ENCODE measurements around the gene TPO.
A peak's percentile ranks its signal among the peaks of the same experiment; 100 is the strongest.
"Not testable (repeated sequence)": the region's sequence is repeated elsewhere in the genome, so short reads cannot be mapped to it uniquely, and the experiment has no call there.

TPO gene

DNA sequence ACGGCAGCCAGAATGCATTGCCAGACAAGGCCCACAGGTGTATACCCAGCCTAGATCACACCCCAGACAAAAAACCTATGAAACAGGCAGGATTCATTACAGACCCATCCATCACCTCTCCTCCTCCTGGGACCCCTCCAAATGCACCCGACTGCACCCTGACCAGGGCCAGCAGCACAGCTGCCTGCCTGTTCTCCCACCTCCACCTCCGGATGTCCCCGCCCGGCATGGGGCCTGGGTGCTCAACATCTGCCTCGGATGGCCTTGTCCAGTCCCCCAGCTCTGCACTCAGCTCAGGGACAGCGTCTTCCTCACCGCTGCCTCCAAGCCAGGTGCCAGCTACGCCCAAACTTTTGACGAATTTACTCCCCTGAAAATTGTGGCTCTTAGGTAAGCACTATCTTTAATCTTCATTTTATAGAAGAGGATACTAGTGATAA, 91.1 kb downstream of the TPO start:
- no peak for DNase-seq

DNA sequence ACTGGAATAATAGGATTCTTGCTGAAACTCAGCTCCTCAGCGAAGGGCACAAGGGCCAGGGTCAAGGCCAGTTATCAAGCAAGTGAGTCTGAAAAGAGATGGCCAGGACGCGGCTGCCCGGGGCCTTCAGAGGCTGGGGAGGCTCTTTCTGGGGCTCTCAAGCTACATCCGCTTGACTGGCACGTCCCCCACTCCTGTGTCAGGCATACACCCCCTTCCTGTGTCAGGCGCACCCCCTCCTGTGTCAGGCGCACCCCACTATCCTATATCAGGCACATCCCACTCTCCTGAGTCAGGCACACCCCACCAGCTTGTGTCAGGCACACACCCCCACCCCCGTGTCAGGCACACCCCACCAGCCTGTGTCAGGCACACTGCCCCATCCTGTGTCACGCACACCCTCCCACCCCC, 91.8 kb downstream of the TPO start:
- DNase-seq, result no peak

DNA sequence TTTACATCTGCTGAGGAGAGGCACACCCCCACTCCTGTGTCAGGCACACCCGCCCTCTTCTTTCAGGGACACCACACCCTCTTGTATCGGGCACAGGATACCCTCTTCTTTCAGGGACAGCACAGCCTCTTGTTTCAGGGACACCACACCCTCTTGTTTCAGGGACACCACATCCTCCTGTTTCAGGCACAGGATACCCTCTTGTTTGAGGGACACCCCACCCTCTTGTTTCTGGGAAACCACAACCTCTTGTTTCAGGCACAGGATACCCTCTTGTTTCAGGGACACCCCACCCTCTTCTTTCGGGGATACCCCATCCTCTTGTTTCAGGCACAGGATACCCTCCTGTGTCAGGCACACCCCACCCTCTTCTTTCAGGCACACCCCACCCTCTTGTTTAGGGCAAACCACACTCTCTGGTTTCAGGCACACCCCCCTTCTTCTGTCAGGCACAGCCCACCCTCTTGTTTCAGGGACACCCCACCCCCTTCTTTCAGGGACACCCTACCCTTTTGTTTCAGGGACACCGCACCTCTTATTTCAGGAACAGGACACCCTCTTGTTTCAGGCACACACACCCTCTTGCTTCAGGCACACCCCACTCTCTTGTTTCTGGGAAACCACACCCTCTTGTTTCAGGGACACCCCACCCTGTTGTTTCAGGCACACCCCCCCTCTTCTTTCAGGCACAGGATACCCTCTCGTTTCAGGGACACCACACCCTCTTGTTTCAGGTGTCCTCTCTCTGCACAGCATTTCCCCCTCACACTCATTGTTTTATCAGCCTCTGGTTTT, 96.2 kb downstream of the TPO start:
- DNase-seq, result no peak

DNA sequence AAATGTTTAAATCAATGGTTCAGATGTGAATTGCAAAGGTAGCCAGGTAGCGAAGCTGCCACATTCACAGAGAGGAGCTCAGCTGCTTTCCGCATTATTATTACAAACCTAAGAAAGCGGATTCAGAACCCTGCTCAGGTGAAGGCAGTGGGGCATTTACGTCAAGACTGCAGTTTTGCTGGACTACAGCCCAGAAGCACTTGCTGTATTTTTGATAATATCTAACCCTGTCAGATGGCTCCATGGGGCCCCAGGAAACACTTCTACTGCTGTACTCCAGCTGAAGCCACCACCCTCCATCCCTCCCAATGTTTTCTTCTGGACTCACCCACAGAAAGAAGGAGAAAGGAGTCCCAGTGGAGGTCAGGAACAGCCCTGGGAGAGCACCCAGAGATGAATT, 96.9 kb downstream of the TPO start:
- DNase-seq, result no peak

DNA sequence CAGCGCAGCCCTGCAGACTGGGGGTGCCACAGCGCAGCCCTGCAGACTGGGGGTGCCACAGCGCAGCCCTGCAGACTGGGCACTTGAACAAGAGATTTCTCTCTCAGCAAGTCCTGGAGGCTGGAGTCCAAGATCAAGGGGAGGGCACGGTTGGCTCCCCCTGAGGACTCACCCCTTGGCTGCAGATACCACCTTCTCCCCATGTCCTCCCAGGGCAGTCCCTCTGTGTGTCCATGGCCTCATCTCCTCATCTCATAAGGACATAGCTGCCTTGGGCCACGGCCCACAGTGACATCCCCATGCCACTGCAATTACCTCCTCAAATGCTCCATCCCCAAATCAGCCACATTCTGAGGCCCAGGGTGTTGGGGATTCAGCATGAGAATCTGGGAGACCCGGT, 98.2 kb downstream of the TPO start:
- no peak for DNase-seq

DNA sequence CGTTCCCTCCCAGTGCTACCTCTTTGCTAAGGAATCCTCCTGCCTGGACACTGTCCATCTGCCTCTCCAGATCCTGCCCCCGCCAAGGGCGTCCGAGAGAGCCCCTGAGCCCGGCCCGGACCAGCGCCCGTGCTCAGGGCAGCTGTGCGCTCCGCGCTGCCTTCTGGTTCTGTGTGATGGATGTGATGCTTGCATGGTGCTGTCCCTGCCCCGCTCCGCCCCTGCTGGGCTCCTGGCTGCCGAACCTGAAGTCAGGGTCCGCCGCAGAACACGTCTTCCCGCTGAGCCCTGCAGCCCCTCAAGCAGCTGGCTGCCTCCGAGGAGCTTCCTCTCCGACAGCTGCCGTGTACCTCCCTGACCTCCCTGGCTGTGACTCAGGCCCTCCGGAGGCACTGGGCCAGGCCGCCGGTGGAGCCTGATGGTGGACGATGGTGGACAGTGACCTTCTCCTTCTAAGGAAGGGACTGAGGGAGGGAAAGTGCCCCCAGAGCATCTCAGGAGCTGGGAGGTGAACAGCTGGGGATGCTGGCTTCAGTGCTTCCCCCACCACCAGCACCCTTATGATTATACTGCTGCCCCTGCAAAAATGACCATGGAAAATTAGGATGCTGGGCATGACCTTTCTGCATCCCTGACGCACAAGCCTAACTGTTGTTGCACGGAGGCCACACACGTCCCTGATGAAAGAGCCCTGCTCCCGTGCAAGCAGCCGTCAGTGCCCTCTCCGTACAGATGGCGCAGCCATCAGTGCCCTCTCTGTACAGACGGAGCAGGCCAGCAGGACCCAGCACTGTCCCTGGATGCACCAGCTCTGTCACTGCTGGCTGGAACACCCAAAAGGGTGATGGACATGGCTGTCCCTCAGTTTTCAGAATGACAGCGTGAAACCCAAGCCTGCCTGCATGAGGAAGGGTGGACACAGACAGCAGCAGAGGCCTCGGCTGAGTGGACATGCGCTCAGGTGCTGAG, 99.3 kb downstream of the TPO start:
- DNase-seq, result no peak

DNA sequence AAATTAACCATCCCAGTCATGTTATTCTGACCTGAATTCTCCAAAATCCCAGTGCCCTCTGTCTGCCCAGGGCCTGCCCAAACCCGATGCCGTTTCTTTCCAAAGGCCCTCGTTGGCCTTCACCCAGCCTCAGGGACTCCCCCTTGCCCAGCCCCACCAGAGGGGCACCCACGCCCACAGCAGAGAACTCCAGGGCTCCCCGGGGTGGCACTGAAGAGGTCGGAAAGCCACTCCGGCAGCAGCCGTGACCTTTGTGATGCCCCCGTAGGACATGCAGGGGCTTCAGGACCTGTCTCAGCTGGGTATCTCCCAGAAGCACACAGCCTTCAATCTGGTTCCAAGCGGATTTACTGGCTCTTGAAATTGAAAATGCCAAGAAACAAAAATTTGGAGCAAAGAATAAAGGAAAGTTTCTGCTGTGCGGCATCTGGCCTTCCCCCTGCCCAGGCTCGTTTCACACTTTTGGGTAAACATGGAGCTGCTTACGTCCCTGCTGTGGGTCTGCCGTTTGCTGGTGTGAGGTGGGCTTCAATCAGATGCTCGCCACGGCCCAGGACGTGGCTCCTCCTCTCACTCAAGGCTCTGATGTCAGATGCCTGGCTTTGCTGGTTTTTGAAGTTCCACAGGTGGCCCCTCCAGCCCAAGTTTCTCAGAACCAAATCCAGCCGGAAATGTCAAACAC, 101.3 kb downstream of the TPO start:
- DNase-seq, result no peak

DNA sequence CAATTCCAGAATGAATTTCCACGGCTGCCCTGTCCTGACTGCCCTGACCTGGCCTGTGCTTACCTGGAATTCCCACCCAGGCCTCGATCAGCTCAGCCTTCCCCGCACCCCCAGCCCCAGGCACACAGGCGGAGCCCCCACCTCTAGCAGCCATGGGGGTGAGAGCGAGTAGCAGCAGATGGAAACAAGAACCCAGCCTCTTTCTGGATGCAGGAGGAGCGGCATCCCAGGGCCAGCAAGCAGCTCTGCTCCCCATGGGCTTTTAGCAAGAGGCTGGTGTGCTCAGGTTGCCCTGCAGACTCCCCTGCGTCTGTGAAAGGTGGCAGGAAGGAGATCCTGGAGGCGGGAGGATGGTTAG, 101.8 kb downstream of the TPO start:
- no peak for DNase-seq

DNA sequence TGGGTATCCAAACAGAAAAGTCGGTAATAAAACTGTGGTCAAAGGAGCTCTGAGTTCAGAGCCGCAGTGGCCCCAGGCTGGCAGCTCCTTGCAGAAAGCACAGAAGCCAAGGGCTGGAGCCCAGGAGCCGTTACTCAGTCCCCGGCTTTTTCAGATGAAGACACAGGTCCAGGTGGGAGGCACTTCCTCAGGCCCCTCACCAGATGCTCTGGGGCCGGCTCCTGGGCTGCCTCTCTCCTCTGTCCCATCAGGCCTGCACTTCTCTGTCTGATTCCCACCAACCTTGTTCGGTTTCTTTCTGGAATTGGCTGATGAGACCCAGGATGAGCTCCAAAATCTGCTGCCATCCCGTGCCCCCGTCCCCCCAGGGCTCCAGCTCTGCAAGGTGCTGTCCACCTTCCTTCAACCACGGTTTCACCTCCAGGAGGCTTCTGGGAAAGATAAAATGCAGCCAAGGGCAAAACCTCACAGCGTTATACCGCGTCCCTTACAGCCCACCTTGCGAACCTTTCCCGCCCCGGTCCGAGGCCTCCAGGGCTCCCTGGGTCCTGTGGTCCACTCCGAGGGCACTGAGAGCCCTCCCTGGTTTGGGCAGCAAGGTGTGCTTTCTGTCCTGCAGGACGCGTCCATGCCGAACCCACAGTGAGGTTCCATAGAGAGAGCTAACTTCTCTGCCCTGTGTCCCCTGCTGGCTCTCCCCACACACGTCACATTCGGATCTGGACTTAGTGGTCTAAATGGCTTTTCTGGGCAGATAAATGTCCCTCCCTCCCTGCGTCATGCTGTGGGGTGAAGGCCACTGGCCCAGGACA, 102.9 kb downstream of the TPO start:
- DNase-seq, result no peak

DNA sequence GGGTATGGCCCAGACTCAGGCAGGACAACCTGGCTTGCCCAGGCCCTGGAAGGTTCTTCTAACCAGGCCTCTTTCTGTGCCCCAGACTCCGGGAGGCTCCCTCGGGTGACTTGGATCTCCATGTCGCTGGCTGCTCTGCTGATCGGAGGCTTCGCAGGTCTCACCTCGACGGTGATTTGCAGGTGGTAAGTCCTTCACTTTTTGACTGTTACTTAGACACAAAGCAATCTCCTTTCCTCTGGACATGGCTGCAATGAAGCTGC, 103.5 kb downstream of the TPO start:
- no peak for DNase-seq

DNA sequence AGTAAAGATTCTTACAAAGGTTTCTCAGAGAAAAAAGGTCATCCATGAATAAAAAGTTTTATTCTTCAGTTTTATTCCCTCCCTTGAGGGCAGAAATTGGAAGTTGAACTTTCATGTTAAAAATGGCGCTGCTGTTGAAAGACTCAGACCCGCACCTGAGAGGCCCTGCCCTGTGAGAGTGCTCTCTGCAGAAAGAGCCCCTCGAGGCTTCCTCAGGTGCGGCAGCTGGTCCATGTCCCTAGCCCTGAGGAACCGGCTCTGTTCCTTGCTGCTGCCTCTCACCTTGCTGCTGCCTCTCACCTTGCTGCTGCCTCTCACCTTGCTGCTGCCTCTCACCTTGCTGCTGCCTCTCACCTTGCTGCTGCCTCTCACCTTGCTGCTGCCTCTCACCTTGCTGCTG, 104.0 kb downstream of the TPO start:
- DNase-seq, result not testable (repeated sequence)

DNA sequence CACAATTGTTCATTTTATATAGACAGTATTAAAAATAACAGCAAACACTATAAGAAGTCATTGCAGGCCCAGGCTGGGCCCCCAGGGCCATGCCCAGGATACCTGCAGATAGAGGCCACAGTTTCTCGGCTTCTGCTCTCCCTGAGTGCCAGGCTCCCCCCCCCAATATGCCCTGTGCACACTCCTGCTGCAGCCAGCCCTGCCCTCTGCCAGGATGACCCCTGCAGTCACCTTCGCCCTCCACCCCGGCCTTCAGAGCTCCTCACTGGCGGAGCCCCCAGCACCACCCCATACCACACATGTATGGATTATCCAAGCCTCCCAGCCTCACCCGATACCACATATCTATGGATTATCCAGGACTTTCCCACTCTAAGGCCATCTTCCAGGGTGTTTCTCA, 104.5 kb downstream of the TPO start:
- no peak for DNase-seq

DNA sequence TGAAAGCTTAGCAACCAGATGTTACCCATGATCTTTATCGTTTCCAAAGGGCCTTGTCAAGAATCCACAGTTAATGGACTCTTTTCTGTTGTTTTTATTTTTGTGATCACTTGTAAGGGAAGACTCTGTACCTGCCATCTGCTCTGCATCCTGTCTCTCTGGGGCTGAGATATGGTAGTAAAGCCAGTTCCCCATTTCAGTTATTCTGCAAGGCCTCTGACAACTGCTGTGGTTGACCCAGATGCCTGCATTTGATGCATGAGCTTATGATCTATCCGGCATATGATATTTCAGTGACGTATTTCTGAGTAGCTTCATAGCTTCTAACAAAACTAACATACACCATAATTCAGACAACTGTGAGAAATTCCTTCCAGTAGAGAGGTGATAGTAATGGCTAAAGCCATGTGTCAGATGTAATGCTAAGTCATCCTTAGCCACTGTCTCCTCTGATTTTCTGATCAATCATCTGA, 105.1 kb downstream of the TPO start:
- DNase-seq, result no peak

DNA sequence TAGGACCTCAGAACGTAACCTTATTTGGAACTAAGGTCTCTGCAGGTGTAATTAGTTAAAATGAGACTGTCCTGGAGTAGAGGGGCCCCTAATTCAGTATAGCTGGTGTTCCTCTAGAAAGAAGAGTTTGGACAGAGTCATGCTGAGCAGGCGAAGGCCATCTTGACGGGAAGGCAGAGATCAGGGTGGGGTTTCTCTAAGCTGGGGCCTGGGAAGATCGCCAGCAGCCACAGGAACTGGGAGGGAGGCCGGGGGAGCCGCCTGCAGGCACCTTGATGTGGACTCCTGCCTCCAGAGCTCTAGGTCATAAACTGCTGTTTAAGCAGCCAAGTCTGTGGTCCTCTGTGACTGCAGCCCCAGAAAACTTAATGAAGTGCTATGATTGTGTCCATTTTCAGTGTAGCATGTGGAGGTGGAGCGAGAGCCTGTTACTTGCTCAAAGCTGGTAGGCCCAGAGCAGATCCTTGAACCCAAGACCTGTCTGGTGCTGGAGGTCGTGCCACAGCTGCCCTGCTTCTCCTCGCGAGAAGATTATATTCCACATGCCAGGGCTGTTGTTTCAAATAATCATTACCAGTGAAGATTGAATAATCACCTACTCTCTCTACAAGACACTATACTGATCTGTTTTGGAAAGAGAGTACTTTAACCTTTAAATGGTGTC, 105.7 kb downstream of the TPO start:
- DNase-seq, result peak; percentile 8

DNA sequence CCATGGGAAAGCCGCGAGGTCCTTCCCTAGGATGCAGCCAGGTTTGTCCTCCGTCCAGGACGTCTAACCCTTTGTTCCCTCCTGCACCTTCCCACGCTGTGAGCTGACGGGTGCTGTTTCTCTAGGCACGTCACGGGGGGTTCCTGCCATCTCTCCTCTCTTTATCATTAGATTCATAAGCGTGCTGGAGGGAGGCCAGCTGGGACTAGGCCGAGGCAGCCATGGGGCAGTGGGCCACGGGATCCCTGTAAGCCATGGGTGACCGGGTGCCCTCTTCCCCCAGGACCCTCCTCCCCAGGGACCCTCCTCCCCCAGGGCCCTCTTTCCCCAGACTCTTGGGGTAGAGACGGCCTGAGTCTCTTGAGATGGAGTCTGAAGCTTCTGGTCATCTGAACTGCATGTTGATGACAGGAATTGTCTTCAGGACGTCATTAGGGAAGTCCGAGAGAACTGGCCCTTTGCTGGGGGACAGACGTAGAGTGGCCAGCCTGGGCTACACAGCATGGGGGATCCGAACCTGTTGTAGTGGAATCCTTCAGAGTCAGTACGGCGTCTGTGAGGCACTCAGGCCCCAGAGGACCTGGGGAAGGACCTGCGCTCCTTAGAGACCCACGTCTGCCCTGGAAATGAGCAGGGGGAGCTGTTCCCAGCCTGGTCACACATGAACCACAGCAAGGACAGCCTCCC, 108.1 kb downstream of the TPO start:
- no peak for DNase-seq

DNA sequence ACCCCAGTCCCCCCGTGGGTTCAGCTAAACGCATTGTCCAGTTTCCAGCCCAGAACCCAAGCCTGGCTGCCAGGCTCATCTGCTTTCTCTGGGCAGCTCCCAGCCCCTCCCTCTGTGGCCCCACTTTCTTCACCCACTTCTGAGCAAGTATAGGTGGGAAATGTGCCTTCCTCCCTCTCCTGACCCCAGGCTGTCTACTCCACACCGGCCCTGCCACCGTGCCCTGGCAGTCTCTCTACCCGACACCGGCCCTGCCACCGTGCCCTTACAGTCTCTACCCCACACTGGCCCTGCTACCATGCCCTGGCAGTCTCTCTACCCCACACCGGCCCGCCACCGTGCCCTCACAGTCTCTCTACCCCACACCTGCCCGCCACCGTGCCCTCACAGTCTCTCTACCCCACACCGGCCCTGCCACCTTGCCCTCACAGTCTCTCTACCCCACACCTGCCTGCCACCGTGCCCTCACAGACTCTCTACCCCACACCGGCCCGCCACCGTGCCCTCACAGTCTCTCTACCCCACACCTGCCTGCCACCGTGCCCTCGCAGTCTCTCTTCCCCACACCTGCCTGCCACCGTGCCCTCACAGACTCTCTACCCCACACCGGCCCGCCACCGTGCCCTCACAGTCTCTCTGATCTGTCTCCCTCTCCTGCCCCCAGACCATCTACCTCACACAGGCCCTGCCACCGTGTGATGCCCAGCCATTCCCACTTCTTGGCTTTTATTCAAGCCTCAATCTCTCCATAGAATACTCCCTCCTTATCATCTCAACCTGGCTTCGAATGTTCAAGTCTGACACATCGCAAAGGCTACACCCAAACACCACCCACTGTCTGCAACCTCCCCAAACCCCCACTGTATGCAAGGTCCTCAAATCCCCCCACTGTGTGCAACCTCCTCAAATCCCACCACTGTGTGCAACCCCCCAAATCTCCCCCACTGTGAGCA, 108.9 kb downstream of the TPO start:
- no peak for DNase-seq

DNA sequence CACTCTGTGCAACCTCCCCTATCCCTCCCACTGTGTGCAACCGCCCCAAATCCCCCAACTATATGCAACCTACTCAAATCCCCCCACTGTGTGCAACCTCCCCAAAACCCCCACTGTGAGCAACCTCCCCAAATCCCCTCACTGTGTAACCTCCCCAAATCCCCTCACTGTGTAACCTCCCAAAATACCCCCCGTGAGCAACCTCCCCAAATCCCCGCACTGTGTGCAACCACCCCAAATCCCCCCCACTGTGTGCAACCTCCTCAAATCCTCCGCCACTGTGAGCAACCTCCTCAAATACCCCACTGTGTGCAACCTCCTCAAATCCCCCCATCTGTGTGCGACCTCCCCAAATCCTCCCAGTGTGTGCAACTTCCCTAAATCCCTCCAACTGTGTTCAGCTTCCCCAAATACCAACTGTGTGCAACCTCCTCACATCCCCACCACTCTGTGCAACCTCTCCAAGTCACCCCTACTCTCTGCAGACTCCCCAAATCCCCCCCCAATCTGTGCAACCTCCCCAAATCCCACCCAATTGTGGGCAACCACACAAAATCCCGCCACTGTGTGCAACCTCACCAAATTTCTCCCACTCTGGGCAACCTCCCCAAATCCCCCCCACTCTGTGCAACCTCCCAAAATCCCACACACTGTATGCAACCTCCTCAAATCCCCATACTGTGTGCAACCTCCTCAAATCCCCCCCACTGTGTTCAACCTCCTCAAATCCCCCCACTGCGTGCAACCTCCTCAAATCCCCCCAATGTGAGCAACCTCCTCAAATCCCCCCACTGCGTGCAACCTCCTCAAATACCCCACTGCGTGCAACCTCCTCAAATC, 114.1 kb downstream of the TPO start:
- no peak for DNase-seq

DNA sequence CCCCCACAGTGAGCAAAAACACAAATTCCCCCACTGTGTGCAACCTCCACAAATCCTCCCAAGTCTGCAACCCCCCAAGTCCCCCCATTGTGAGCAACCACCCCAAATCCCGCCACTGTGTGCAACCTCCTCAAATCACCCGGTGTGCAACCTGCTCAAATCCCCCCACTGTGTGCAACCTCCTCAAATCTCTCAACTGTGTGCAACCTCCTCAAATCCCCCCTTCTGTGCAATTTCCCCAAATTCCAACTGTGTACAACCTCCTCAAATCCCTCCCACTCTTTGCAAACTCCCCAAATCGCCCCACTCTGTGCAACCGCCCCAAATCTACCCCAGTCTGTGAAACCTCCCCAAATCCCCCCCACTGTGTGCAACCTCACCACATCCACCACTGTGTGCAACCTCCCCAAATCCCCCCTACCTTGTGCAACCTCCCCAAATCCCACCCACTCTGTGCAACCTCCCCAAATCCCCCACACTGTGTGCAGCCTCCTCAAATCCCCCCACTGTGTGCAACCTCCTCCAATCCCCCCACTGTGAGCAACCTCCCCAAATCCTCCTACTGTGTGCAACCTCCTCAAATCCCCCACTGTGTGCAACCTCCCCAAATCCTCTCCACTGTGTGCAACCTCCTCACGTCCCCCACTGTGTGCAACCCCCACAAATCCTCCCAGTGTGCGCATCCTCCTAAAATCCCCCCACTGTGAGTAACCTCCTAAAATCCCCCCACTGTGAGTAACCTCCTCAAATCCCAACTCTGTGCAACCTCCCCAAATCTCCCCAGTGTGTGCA, 115.2 kb downstream of the TPO start:
- DNase-seq, result no peak

All from fibroblast of skin of abdomen (primary cell).